Loucy (cell line): ENCODE data around the gene BCL11B.

Experiments used
- H2AFZ ChIP-seq: fragments of 200-600 bp; sonication (generic); 2 replicates; pipeline ENCODE4 v1.6.0; 2016; ENCODE audit warnings: antibody characterized with exemption, mild to moderate bottlenecking, low read length, moderate library complexity
- H3F3A ChIP-seq: fragments of 200-600 bp; 2 replicates; pipeline ENCODE4 v1.6.0; 2016; ENCODE audit warnings: antibody characterized with exemption, low read depth, mild to moderate bottlenecking
- H3K27me3 ChIP-seq: fragments of 200-600 bp; sonication (generic); 2 replicates; pipeline ENCODE4 v1.6.1; 2014; ENCODE audit warnings: low read length, mild to moderate bottlenecking; ENCODE audit not compliant: insufficient read depth, poor library complexity, severe bottlenecking
- H3K36me3 ChIP-seq: fragments of 200-600 bp; sonication (generic); 2 replicates; pipeline ENCODE4 v1.6.1; 2016; ENCODE audit warnings: low read length; ENCODE audit not compliant: insufficient read depth
- H3K4me1 ChIP-seq: fragments of 200-600 bp; sonication (generic); 2 replicates; pipeline ENCODE4 v1.5.1; 2014; ENCODE audit warnings: low read length, mild to moderate bottlenecking; ENCODE audit not compliant: insufficient read depth, poor library complexity, severe bottlenecking
- H3K4me2 ChIP-seq: fragments of 200-600 bp; sonication (generic); 2 replicates; pipeline ENCODE4 v1.6.0; 2014; ENCODE audit warnings: antibody characterized with exemption, low read length, low read depth, mild to moderate bottlenecking; ENCODE audit not compliant: poor library complexity, severe bottlenecking
- H3K4me3 ChIP-seq: fragments of 200-600 bp; sonication (generic); 2 replicates; pipeline ENCODE4 v1.5.1; 2014; ENCODE audit warnings: low read length, mild to moderate bottlenecking, mixed read lengths; ENCODE audit not compliant: poor library complexity, severe bottlenecking
- H3K79me2 ChIP-seq: fragments of 200-600 bp; sonication (generic); 2 replicates; pipeline ENCODE4 v1.6.1; 2014; ENCODE audit warnings: low read length; ENCODE audit not compliant: insufficient read depth
- H3K9ac ChIP-seq: fragments of 200-600 bp; sonication (generic); 2 replicates; pipeline ENCODE4 v1.6.0; 2014; ENCODE audit warnings: mild to moderate bottlenecking, low read depth, low read length, moderate library complexity; ENCODE audit not compliant: poor library complexity, severe bottlenecking
- H3K9me2 ChIP-seq: fragments of 200-600 bp; sonication (generic); replicated peaks from 2 replicates; pipeline ENCODE4 v1.6.1; 2016; ENCODE audit warnings: low read depth, low read length, mixed read lengths
- H3K9me3 ChIP-seq: fragments of 200-600 bp; sonication (generic); 2 replicates; pipeline ENCODE4 v1.6.1; 2014; ENCODE audit warnings: mild to moderate bottlenecking, antibody characterized with exemption, low read length, low read depth; ENCODE audit not compliant: insufficient read depth
- H4K20me1 ChIP-seq: fragments of 200-600 bp; sonication (generic); 2 replicates; pipeline ENCODE4 v1.6.0; 2014; ENCODE audit warnings: antibody characterized with exemption, low read length, mild to moderate bottlenecking; ENCODE audit not compliant: insufficient read depth, poor library complexity, severe bottlenecking
- EZH2phosphoT487 ChIP-seq: fragments of 200-600 bp; IDR thresholded peaks from 2 replicates; pipeline ENCODE4 v1.6.1; 2018; ENCODE audit warnings: antibody characterized with exemption, mild to moderate bottlenecking, moderate library complexity, borderline replicate concordance
- TF ChIP-seq, protein P1 (sequence below): fragments of 200-600 bp; sonication (generic); conservative IDR thresholded peaks from 2 replicates; pipeline ENCODE4 v1.5.1; 2014; ENCODE audit warnings: mild to moderate bottlenecking, antibody characterized with exemption, low read length

BCL11B gene

DNA sequence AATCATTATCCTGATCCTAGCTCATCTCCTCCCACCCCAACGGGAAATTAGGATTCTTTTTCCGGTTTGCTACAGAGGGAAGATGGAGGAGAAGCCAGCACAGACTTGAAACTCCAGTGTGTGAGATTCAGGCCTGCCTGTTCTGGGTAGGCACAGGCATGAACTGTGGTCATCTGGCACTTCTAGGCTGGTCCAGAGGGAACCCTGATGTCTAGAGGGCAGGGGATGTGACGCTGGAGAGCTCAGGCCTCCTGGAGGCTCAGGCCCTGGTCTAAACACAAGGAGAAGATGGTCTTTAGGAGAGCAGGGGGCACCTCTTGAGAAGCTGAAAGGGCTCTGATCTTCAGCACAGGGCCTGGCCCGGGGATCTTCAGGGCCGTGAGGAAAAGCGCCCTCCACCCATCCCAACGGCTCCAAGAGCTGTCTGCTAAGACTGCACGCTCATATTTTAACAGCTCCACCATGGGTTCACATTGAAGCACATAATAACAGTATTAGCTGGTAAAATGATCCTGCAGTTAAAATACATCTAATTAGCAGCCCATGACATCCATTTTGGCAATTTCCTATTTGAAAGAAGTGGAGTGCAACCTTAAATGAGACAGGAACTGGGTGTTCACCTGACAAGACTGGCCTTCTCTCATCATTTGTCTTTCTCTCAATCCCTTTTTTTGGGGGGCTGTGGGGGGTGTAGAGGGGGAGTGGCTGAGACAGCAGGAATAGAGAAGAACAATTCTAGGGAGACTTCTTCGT is 35.4 kb downstream of the BCL11B start:
- TF ChIP-seq, protein P1, sequence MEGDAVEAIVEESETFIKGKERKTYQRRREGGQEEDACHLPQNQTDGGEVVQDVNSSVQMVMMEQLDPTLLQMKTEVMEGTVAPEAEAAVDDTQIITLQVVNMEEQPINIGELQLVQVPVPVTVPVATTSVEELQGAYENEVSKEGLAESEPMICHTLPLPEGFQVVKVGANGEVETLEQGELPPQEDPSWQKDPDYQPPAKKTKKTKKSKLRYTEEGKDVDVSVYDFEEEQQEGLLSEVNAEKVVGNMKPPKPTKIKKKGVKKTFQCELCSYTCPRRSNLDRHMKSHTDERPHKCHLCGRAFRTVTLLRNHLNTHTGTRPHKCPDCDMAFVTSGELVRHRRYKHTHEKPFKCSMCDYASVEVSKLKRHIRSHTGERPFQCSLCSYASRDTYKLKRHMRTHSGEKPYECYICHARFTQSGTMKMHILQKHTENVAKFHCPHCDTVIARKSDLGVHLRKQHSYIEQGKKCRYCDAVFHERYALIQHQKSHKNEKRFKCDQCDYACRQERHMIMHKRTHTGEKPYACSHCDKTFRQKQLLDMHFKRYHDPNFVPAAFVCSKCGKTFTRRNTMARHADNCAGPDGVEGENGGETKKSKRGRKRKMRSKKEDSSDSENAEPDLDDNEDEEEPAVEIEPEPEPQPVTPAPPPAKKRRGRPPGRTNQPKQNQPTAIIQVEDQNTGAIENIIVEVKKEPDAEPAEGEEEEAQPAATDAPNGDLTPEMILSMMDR = no peak
- TF ChIP-seq EZH2phosphoT487 = no peak
- Histone ChIP-seq H3K27me3 (no peaks in the 10 kb centered on the region), H3K4me1 (no peaks in the 10 kb centered on the region), H2AFZ (no peak overlapping the region), H3F3A (no peaks in the 10 kb centered on the region), H3K9me3 (no peaks in the 10 kb centered on the region), H3K36me3 (peaks cover 33% of the 10 kb centered on the region), H3K4me2 (no peak overlapping the region), H3K9ac (no peak overlapping the region), H3K4me3 (no peak overlapping the region), H3K9me2 (no peaks in the 10 kb centered on the region), H4K20me1 (peaks cover 70% of the 10 kb centered on the region), H3K79me2 (peaks cover 100% of the 10 kb centered on the region)

DNA sequence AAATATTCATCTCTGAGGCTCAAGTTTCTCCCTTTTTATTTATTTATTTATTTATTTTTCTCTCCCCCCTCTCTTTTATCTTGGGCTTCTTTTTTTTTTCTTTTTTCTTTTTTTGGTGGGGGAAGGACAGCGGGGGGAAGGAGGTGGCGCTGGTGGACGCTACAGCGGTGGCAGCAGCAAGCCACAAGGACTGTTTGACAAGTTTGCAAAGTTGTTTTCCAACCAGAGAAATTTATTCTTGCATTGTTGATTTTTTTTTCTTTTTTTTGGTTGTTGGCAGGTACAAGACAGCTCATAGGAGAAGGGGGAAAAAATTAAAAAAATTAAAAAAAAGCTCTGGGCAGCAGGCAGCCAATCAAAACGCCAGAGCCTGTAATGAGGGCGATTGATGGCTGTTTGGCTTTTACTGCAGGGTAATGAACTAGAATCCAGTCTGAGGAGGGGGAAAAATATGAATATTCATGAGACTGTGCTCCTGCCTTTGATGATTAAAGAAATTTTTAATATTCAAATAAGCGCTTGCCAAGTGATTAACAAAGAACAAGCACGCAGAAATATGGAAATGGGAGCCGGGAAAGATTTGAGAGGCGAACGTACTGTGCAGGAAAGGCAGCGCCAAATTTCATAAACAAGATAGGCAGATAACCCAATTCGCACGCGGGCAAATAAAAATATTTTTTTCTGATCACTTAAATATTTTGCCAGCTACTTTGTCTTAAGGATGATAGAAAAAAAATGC is 36.2 kb downstream of the BCL11B start:
- no peaks in the 10 kb centered on the region for H3F3A ChIP-seq
- H3K79me2 ChIP-seq = peaks cover 100% of the 10 kb centered on the region
- TF ChIP-seq EZH2phosphoT487 = no peak
- TF ChIP-seq, protein P1 = no peak
- H3K4me2 ChIP-seq = no peak overlapping the region
- no peak overlapping the region for H3K9ac ChIP-seq
- H3K4me3 ChIP-seq = no peak overlapping the region
- H2AFZ ChIP-seq = no peak overlapping the region
- no peaks in the 10 kb centered on the region for H3K9me2 ChIP-seq
- H3K4me1 ChIP-seq = peaks cover under 1% of the 10 kb centered on the region
- H3K36me3 ChIP-seq = peaks cover 33% of the 10 kb centered on the region
- no peaks in the 10 kb centered on the region for H3K27me3 ChIP-seq
- no peaks in the 10 kb centered on the region for H3K9me3 ChIP-seq
- peaks cover 70% of the 10 kb centered on the region for H4K20me1 ChIP-seq

DNA sequence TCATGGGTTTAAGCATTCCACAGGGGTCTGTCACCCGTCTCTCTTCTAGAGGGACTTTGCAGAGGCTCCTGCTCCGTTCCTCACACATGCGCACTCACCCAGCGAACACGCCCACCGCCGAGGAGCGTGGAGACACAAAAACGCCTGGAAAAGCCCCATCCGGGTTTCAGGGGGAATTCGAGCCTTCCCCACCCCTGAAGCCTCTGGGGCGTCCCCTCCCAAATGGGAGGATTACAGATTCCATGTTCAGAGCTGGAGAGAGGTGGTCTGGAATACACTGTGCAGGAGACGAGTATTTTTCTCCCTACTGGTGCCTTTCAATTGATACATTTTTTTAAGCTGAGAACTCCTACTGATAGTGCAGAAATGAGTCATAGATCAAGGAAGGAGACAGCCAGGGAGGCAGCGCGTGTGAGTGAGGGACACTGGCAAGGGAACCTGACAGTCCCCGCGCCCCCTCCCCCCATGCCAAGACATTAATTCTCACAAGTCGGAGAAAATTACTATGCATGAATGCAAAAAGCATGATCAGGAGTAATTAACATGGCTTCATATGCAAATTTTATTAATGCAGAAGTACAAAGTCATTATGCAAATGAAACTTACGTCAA is 36.9 kb downstream of the BCL11B start:
- Histone ChIP-seq H3K36me3 (peaks cover 33% of the 10 kb centered on the region; the same call in 1 of the 2 replicates), H3K4me2 (no peak overlapping the region), H3K9ac (no peak overlapping the region), H2AFZ (no peak overlapping the region), H3K4me1 (peaks cover 7% of the 10 kb centered on the region), H3K79me2 (peaks cover 100% of the 10 kb centered on the region), H3K9me2 (no peaks in the 10 kb centered on the region), H3F3A (no peaks in the 10 kb centered on the region), H3K9me3 (no peaks in the 10 kb centered on the region), H3K4me3 (no peak overlapping the region), H3K27me3 (no peaks in the 10 kb centered on the region), H4K20me1 (peaks cover 70% of the 10 kb centered on the region)
- no peak for TF ChIP-seq EZH2phosphoT487
- TF ChIP-seq, protein P1 = no peak
